SK-N-SH (cell line): ENCODE results near the gene RAB3GAP2. TPM values are rescaled to one million over a fixed set of nuclear protein-coding genes. Genes with fewer than 3 reads are reported as not detected.
A peak's percentile ranks its signal among the peaks of the same experiment; 100 is the strongest.

Experiments
- CTCF ChIA-PET: fragments of 300-600, 350-600 bp; formaldehyde crosslinking; extraction: SDS; loops from one replicate; lab custom pipeline; 2021; lab: Yijun Ruan, JAX
- POLR2A ChIA-PET: fragments of 350-600 bp; sonication (Branson Sonifier 250); formaldehyde crosslinking; extraction: SDS; loops from one replicate; lab custom pipeline; 2020; ENCODE audit warnings: antibody characterized with exemption, inconsistent platforms; lab: Yijun Ruan, JAX
- DNase-seq: peaks from one replicate; pipeline ENCODE4 v3.0.0; 2012
- H2AFZ ChIP-seq: fragments of 200-600 bp; sonication (generic); 2 replicates; pipeline ENCODE4 v1.8.1; 2016; ENCODE audit warnings: antibody characterized with exemption, mild to moderate bottlenecking, low read depth
- H3F3A ChIP-seq: fragments of 200-600 bp; sonication (generic); replicated peaks from 2 replicates; pipeline ENCODE3; 2016; ENCODE audit warnings: antibody characterized with exemption, mild to moderate bottlenecking; ENCODE audit not compliant: insufficient read depth
- H3K27ac ChIP-seq, 2 experiments: fragments of 200-500 bp in 1 of 2; fragments of 200-600 bp in 1 of 2; sonication (Bioruptor generic) in 1 of 2; sonication (generic), shearing (Covaris generic) in 1 of 2; 2 replicates each; pipeline versions ENCODE4 v1.5.1 to v1.6.1; 2014 to 2016; ENCODE audit warnings: low read depth in 2 of 2, inconsistent platforms in 1 of 2, low read length in 1 of 2, mild to moderate bottlenecking in 1 of 2, mixed read lengths in 1 of 2
- H3K27me3 ChIP-seq: fragments of 200-600 bp; sonication (generic), shearing (Covaris generic); 2 replicates; pipeline ENCODE4 v1.6.1; 2016; ENCODE audit warnings: mixed run types; ENCODE audit not compliant: insufficient read depth
- H3K36me3 ChIP-seq, 2 experiments: fragments of 200-500 bp in 1 of 2; fragments of 200-600 bp in 1 of 2; sonication (Bioruptor generic) in 1 of 2; sonication (generic) in 1 of 2; replicated peaks in 1 of 2; 2 replicates each; pipeline versions ENCODE3 to v1.5.1; 2014 to 2016; ENCODE audit warnings: low read length in 1 of 2, mild to moderate bottlenecking in 1 of 2; ENCODE audit not compliant: insufficient read depth in 2 of 2, control insufficient read depth in 1 of 2
- H3K4me1 ChIP-seq, 2 experiments: fragments of 200-500 bp in 1 of 2; fragments of 200-600 bp in 1 of 2; sonication (Bioruptor generic) in 1 of 2; sonication (generic), shearing (Covaris generic) in 1 of 2; 2 replicates each; pipeline versions ENCODE4 v1.5.1 to v1.6.1; 2014 to 2016; ENCODE audit warnings: low read depth in 1 of 2, low read length in 1 of 2, mixed run types in 1 of 2; ENCODE audit not compliant: insufficient read depth in 2 of 2, control insufficient read depth in 1 of 2
- H3K4me2 ChIP-seq: fragments of 200-600 bp; sonication (generic), shearing (Covaris generic); 2 replicates; pipeline ENCODE4 v1.6.1; 2017; ENCODE audit warnings: mixed run types
- H3K4me3 ChIP-seq, 2 experiments: fragments of 200-500 bp in 1 of 2; fragments of 200-600 bp in 1 of 2; sonication (Bioruptor generic) in 1 of 2; sonication (generic), shearing (Covaris generic) in 1 of 2; 2 replicates each; pipeline versions ENCODE4 v1.5.1 to v1.8.1; 2014 to 2016; ENCODE audit warnings: low read depth in 2 of 2, inconsistent platforms in 1 of 2, low read length in 1 of 2, mild to moderate bottlenecking in 1 of 2, mixed read lengths in 1 of 2, moderate library complexity in 1 of 2
- H3K79me2 ChIP-seq: fragments of 200-600 bp; sonication (generic); 2 replicates; pipeline ENCODE4 v1.8.1; 2017; ENCODE audit warnings: mild to moderate bottlenecking; ENCODE audit not compliant: insufficient read depth
- H3K9ac ChIP-seq: fragments of 200-600 bp; sonication (generic); 2 replicates; pipeline ENCODE4 v1.6.1; 2017; ENCODE audit warnings: mixed run types
- H3K9me2 ChIP-seq: fragments of 200-600 bp; sonication (generic); 2 replicates; pipeline ENCODE4 v1.6.1; 2017; ENCODE audit warnings: mixed run types
- H3K9me3 ChIP-seq: fragments of 200-600 bp; sonication (generic); 2 replicates; pipeline ENCODE4 v1.6.1; 2017; ENCODE audit warnings: mixed run types, mild to moderate bottlenecking, moderate library complexity
- H4K20me1 ChIP-seq: fragments of 200-600 bp; sonication (generic); 2 replicates; pipeline ENCODE4 v1.6.1; 2017; ENCODE audit warnings: mild to moderate bottlenecking, mixed run types; ENCODE audit not compliant: insufficient read depth
- EP300 ChIP-seq, 2 experiments: IDR thresholded peaks; 2 replicates each; pipeline versions ENCODE4 v1.4.0 to v1.6.1; 2012; ENCODE audit warnings: borderline replicate concordance in 1 of 2, low read depth in 1 of 2, low read length in 1 of 2
- FOXJ3 ChIP-seq: sonication (generic); formaldehyde crosslinking; IDR thresholded peaks from 2 replicates; pipeline ENCODE4 v1.5.1; 2020; ENCODE audit warnings: mild to moderate bottlenecking, missing genetic modification reagents
- FOXM1 ChIP-seq: IDR thresholded peaks from 2 replicates; pipeline ENCODE4 v1.4.0; 2012; ENCODE audit warnings: low read depth, mild to moderate bottlenecking
- RAD21 ChIP-seq: IDR thresholded peaks from 2 replicates; pipeline ENCODE4 v1.6.1; 2012; ENCODE audit warnings: mild to moderate bottlenecking, low read length
- SIN3A ChIP-seq: IDR thresholded peaks from 2 replicates; pipeline ENCODE4 v1.6.1; 2012; ENCODE audit warnings: low read depth, mild to moderate bottlenecking, low read length, moderate library complexity, borderline replicate concordance
- SMC3 ChIP-seq: IDR thresholded peaks from 2 replicates; pipeline ENCODE4 v1.6.1; 2012; ENCODE audit warnings: low read depth, low read length, improper control_type of control experiment
- TCF12 ChIP-seq: IDR thresholded peaks from 2 replicates; pipeline ENCODE4 v1.4.0; 2012
- USF1 ChIP-seq: IDR thresholded peaks from 2 replicates; pipeline ENCODE4 v1.4.0; 2012; ENCODE audit warnings: low read depth, borderline replicate concordance
- WGBS: methylation state at CpG from one replicate; pipeline ENCODE4 v1.1.6; 2017; ENCODE audit warnings: low lambda C conversion rate; 5-methylcytosine and 5-hydroxymethylcytosine counted together
- polyA plus RNA-seq, 3 experiments: library from polyadenylated mRNA; depleted of rRNA; stranded (reverse); fragments of >200 nt; gene quantifications; 2 replicates each; pipeline ENCODE4 v1.2.3, GENCODE V29; 2012
- TF ChIP-seq, protein P1 (sequence below): IDR thresholded peaks from 2 replicates; pipeline ENCODE4 v1.6.1; 2012; ENCODE audit warnings: mild to moderate bottlenecking, low read depth, low read length, moderate library complexity
- TF ChIP-seq, protein P2 (sequence below): fragments of 200-600 bp; sonication (generic); IDR thresholded peaks from 2 replicates; pipeline ENCODE4 v1.6.1; 2017; ENCODE audit warnings: antibody characterized with exemption, mild to moderate bottlenecking, moderate library complexity

Gene RAB3GAP2
- polyA plus RNA-seq, 1 of the 3 experiments (the other 2 are of a cell fraction) = 9.3 TPM

- ChIA-PET CTCF (interaction anchor here (0.5 to 9.8 kb wide), 7 partner anchors 10 to 493 kb away, joined by 3 to 76 read pairs (median 4); no protein-coding TSS in a partner anchor), POLR2A (interaction anchor here (0.8 kb wide), 1 partner anchor 12 kb away, joined by 3 read pairs; the partner anchor contains the start of gene RAB3GAP2)
- DNase-seq = no peak
- Histone ChIP-seq H3K36me3 (no peaks in the 10 kb centered on the region), H3K4me1 (peaks cover 0 to 6% of the 10 kb centered on the region in 2 experiments; a peak in 2 of 4 replicates), H3K4me2 (no peak overlapping the region), H3K9ac (no peak overlapping the region), H3F3A (no peaks in the 10 kb centered on the region), H3K27ac (no peak overlapping the region), H3K4me3 (no peak overlapping the region), H2AFZ (no peak overlapping the region), H3K79me2 (no peaks in the 10 kb centered on the region), H4K20me1 (no peaks in the 10 kb centered on the region), H3K27me3 (no peaks in the 10 kb centered on the region), H3K9me2 (no peaks in the 10 kb centered on the region), H3K9me3 (no peaks in the 10 kb centered on the region)
- WGBS = 36% methylated on average over 1 of the region's 1 CpG
- peak; percentile 51; the same call in 1 of the 2 replicates for TF ChIP-seq TCF12
- no peak for TF ChIP-seq USF1
- no peak for TF ChIP-seq SMC3
- no peak for TF ChIP-seq FOXM1
- TF ChIP-seq FOXJ3 (CRISPR knock-in tag) = no peak
- TF ChIP-seq EP300 (IDR thresholded peaks at IDR 0.05; ENCODE audit: borderline replicate concordance in 1 of 2, low read depth in 1 of 2, low read length in 1 of 2) = 0 out of 4 replicates have a peak, but pooled peaks of 1 of the 2 experiments have one; percentile 20
- TF ChIP-seq, protein P1, sequence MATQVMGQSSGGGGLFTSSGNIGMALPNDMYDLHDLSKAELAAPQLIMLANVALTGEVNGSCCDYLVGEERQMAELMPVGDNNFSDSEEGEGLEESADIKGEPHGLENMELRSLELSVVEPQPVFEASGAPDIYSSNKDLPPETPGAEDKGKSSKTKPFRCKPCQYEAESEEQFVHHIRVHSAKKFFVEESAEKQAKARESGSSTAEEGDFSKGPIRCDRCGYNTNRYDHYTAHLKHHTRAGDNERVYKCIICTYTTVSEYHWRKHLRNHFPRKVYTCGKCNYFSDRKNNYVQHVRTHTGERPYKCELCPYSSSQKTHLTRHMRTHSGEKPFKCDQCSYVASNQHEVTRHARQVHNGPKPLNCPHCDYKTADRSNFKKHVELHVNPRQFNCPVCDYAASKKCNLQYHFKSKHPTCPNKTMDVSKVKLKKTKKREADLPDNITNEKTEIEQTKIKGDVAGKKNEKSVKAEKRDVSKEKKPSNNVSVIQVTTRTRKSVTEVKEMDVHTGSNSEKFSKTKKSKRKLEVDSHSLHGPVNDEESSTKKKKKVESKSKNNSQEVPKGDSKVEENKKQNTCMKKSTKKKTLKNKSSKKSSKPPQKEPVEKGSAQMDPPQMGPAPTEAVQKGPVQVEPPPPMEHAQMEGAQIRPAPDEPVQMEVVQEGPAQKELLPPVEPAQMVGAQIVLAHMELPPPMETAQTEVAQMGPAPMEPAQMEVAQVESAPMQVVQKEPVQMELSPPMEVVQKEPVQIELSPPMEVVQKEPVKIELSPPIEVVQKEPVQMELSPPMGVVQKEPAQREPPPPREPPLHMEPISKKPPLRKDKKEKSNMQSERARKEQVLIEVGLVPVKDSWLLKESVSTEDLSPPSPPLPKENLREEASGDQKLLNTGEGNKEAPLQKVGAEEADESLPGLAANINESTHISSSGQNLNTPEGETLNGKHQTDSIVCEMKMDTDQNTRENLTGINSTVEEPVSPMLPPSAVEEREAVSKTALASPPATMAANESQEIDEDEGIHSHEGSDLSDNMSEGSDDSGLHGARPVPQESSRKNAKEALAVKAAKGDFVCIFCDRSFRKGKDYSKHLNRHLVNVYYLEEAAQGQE = no peak
Observed at GRCh38 chr1:220283625-220284024, 11.4 kb upstream of the RAB3GAP2 start.

- Histone ChIP-seq H3K4me3 (no peak overlapping the region), H3K9me2 (no peaks in the 10 kb centered on the region), H3K9me3 (no peaks in the 10 kb centered on the region), H3K4me2 (no peak overlapping the region), H3K27me3 (no peaks in the 10 kb centered on the region), H3K4me1 (peaks cover 0 to 6% of the 10 kb centered on the region in 2 experiments; a peak in 2 of 4 replicates), H3F3A (no peaks in the 10 kb centered on the region), H2AFZ (no peak overlapping the region), H3K9ac (no peak overlapping the region), H3K79me2 (no peaks in the 10 kb centered on the region), H4K20me1 (no peaks in the 10 kb centered on the region), H3K27ac (no peak overlapping the region), H3K36me3 (no peaks in the 10 kb centered on the region)
- WGBS = 93% methylated on average over 2 of the region's 2 CpGs
- ChIA-PET CTCF (interaction anchor here (0.6 to 9.8 kb wide), 31 partner anchors 9 to 1155 kb away, joined by 3 to 76 read pairs (median 4); no protein-coding TSS in a partner anchor), POLR2A (no interaction called here)
- peak; percentile 80 for TF ChIP-seq RAD21
- TF ChIP-seq SMC3 = peak; percentile 57
- TF ChIP-seq SIN3A = no peak
- TF ChIP-seq, protein P2, sequence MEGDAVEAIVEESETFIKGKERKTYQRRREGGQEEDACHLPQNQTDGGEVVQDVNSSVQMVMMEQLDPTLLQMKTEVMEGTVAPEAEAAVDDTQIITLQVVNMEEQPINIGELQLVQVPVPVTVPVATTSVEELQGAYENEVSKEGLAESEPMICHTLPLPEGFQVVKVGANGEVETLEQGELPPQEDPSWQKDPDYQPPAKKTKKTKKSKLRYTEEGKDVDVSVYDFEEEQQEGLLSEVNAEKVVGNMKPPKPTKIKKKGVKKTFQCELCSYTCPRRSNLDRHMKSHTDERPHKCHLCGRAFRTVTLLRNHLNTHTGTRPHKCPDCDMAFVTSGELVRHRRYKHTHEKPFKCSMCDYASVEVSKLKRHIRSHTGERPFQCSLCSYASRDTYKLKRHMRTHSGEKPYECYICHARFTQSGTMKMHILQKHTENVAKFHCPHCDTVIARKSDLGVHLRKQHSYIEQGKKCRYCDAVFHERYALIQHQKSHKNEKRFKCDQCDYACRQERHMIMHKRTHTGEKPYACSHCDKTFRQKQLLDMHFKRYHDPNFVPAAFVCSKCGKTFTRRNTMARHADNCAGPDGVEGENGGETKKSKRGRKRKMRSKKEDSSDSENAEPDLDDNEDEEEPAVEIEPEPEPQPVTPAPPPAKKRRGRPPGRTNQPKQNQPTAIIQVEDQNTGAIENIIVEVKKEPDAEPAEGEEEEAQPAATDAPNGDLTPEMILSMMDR = peak; percentile 83
- peak; percentile 18 for DNase-seq
Observed at GRCh38 chr1:220281159-220281574, 8.9 kb upstream of the RAB3GAP2 start.
